Lower leg skin (tissue), 4 donors: ENCODE measurements around the gene MYO18A. TPM values are rescaled to one million over a fixed set of nuclear protein-coding genes. Genes with fewer than 3 reads are reported as not detected.

Experiments
- DNase-seq, 2 donors: peaks; one replicate each; pipeline ENCODE4 v3.0.0-alpha.2; 2019; ENCODE audit warnings: low spot score in 2 of 2
- H3K4me3 ChIP-seq: fragments of 200-600 bp; sonication (generic); 2 replicates; pipeline ENCODE4 v1.5.1; 2017; ENCODE audit warnings: mild to moderate bottlenecking, low read depth; ENCODE audit not compliant: poor library complexity, severe bottlenecking
- CTCF ChIP-seq, 3 donors: fragments of 450-650 bp; IDR thresholded peaks; one replicate each; pipeline ENCODE4 v1.5.1; 2016; ENCODE audit warnings: antibody characterized with exemption in 3 of 3, mild to moderate bottlenecking in 3 of 3, moderate library complexity in 2 of 3
- POLR2A ChIP-seq, 2 donors: fragments of 450-650 bp; IDR thresholded peaks; one replicate each; pipeline ENCODE4 v1.6.1; 2016 to 2017; ENCODE audit warnings: antibody characterized with exemption in 2 of 2, mild to moderate bottlenecking in 1 of 2, moderate library complexity in 1 of 2
- WGBS, 2 donors: methylation state at CpG; one replicate each; pipeline ENCODE4 v1.1.5; 2018; 5-methylcytosine and 5-hydroxymethylcytosine counted together
- intact Hi-C: fragments of 100-400 bp; cut with DNase I; formaldehyde crosslinking; loops from one replicate; pipeline ENCODE4 v1.15.0; 2023; ENCODE audit warnings: low total_unique reads
- total RNA-seq, 4 donors: library from RNA; depleted of rRNA; stranded (reverse); fragments of >200 nt; gene quantifications; one replicate each; pipeline ENCODE4 v1.1.0, GENCODE V29; 2016

MYO18A gene
- total RNA-seq, 4 donors from 2014 or later, result 87.3 to 123 (median 94.0) TPM

- H3K4me3 ChIP-seq, result no peak overlapping the region
- DNase-seq, result no peak
- intact Hi-C loops, result no loop called here
- WGBS, 2 donors, result 79 to 87% methylated on average over 13 of the region's 13 CpGs
- TF ChIP-seq POLR2A (IDR thresholded peaks at IDR 0.05) (no peak), CTCF (IDR thresholded peaks at IDR 0.05) (no peak)
Measured at GRCh38 chr17:29039764-29040598, 140.2 kb downstream of the MYO18A start.

DNA sequence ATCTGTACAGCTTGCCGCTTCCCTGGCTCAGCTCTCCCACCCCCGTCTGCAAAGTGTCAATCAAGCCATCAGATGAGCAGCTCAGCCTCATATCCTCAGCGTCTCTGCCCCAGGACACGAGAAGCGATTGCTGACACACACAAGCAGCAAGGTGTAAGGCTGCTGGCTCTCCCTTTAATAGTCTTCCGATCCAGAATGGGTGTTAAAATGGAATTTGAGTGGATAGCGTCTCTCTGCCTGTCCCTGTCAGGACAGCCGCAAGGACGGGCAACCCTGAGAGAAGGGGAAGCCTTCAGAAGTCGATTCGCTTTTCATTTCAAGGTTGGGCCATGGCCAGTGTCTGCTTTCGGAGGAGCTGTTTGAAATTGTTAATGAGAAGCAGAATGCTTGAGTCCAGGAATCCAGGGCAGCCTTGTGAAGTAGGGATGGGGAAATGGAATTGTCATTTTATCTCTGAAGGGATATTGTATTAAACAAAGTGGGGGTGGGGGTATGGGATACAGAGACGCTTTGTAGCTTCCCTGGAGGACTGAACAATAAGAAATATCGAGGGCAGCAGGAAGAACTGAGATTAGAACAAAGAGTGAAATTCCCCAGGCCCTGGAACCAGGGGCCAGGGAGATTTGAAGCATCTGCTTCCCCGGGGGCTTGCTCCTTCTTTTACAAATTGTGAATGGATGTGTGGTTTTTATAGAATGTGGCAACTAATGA is 142.0 kb downstream of the MYO18A start:
- intact Hi-C loops, result no loop called here
- H3K4me3 ChIP-seq, result no peak overlapping the region
- TF ChIP-seq CTCF (IDR thresholded peaks at IDR 0.05) (no peak), POLR2A (IDR thresholded peaks at IDR 0.05) (no peak)
- no peak for DNase-seq
- WGBS, 2 donors, result 25 to 27% methylated on average over 15 of the region's 15 CpGs

GRCh38 chr17:29037739-29038084 is 142.5 kb downstream of the MYO18A start:
- TF ChIP-seq CTCF (IDR thresholded peaks at IDR 0.05) (no peak), POLR2A (IDR thresholded peaks at IDR 0.05) (no peak)
- intact Hi-C loops, result no loop called here
- 52 to 69% methylated on average over 10 of the region's 10 CpGs for WGBS, 2 donors
- no peak overlapping the region for H3K4me3 ChIP-seq
- DNase-seq, result no peak

GRCh38 chr17:29036584-29036983 is 143.6 kb downstream of the MYO18A start:
- no peak for DNase-seq
- WGBS, 2 donors, result 65 to 72% methylated on average over 5 of the region's 5 CpGs
- intact Hi-C loops, result no loop called here
- TF ChIP-seq CTCF (IDR thresholded peaks at IDR 0.05) (no peak), POLR2A (IDR thresholded peaks at IDR 0.05) (no peak)
- H3K4me3 ChIP-seq, result no peak overlapping the region

DNA sequence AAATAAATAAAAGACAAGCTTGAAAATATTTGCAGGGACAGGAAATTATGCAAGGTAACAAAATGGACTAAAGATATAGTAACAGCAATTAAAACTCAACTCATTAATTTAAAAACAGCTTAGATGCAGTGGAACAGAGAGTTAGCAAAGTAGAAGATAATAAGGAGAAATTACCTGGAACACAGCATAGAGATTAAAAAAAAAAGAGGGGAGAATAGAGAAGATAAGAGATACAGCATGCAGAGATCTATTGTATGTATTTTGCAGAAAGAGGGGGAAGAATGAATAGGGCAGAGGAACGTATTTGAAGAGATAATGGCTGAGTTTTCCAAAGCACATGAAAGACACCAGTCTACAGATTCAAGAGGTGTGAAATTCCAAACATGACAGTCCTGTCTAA is 145.7 kb downstream of the MYO18A start:
- H3K4me3 ChIP-seq, result no peak overlapping the region
- WGBS, 2 donors, result 61 to 69% methylated on average over 1 of the region's 1 CpG
- intact Hi-C loops, result no loop called here
- no peak for DNase-seq
- TF ChIP-seq POLR2A (IDR thresholded peaks at IDR 0.05) (no peak), CTCF (IDR thresholded peaks at IDR 0.05) (no peak)
